Hepatocyte (in vitro differentiated cells): Measurements from ENCODE around the gene TSPAN16.

Experiments
- EZH2 ChIP-seq: fragments of 200-600 bp; sonication (generic); IDR thresholded peaks from 2 replicates; pipeline ENCODE4 v1.6.1; 2016; ENCODE audit warnings: antibody characterized with exemption, mild to moderate bottlenecking, borderline replicate concordance
- TF ChIP-seq, protein P1 (sequence below): fragments of 200-600 bp; sonication (generic); IDR thresholded peaks from 2 replicates; pipeline ENCODE4 v1.5.1; 2016; ENCODE audit warnings: antibody characterized with exemption, mild to moderate bottlenecking; ENCODE audit not compliant: poor library complexity

DNA sequence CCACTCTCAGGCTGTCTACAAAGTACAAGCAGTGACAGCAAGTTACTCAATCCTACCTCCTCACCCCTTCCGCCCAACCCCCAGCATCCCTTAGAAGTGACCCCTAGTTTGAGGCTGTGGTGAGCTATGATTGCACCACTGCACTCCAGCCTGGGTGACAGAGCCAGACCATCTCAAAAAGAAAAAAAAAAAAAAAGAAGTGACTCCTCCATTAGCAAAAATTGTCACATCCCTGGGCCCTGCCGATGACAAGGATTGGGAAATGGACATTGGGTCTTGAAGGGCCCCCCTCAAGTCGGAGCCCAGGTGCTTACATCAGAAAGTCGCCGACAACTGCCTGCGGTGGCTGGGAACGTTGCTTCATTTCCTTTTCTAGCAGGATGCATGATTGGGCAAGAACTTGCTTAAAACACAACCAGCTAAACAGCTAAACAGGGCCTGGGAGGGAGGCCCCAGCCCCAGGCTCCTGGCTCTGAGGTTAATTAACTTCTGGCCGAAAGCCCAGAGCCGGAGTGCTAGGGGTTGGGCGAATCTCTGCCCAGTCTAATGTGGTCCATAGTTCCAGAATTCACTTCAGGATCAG lies 28.2 kb downstream of the TSPAN16 start:
- TF ChIP-seq, protein P1, sequence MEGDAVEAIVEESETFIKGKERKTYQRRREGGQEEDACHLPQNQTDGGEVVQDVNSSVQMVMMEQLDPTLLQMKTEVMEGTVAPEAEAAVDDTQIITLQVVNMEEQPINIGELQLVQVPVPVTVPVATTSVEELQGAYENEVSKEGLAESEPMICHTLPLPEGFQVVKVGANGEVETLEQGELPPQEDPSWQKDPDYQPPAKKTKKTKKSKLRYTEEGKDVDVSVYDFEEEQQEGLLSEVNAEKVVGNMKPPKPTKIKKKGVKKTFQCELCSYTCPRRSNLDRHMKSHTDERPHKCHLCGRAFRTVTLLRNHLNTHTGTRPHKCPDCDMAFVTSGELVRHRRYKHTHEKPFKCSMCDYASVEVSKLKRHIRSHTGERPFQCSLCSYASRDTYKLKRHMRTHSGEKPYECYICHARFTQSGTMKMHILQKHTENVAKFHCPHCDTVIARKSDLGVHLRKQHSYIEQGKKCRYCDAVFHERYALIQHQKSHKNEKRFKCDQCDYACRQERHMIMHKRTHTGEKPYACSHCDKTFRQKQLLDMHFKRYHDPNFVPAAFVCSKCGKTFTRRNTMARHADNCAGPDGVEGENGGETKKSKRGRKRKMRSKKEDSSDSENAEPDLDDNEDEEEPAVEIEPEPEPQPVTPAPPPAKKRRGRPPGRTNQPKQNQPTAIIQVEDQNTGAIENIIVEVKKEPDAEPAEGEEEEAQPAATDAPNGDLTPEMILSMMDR: no peak
- no peak for TF ChIP-seq EZH2
